ENCODE results near the gene TMEM145. TPM values are rescaled to one million over a fixed set of nuclear protein-coding genes. Genes with fewer than 3 reads are reported as not detected.
A peak's percentile ranks its signal among the peaks of the same experiment; 100 is the strongest.

The TMEM145 gene
- total RNA-seq, 2 donors from 2014 or later: 0.85 TPM; not detected in 1

- Histone ChIP-seq H3K4me3 (peak within 1 kb of the TSS; percentile 39 to 53), H3K9me3 (no peaks in the 10 kb centered on the region), H3K4me1 (replicated peaks) (no peaks in the 10 kb centered on the region), H3K27ac (peak within 1 kb of the TSS; percentile 67 to 73), H3K27me3 (replicated peaks; ENCODE audit: insufficient read depth) (no peaks in the 10 kb centered on the region), H3K36me3 (no peaks in the 10 kb centered on the region)
- intact Hi-C loops (cut with DNase I): no loop called here
- TF ChIP-seq CTCF (IDR thresholded peaks at IDR 0.05): no peak
- TF ChIP-seq POLR2AphosphoS5 (IDR thresholded peaks at IDR 0.05): no peak
- TF ChIP-seq POLR2A (IDR thresholded peaks at IDR 0.05): no peak
- no peak for DNase-seq (ENCODE audit: low spot score)
- WGBS: 4% methylated on average over 21 of the region's 21 CpGs
Observed at GRCh38 chr19:42301646-42302203, 11.4 kb upstream of the TMEM145 start, which contains the start of gene PRR19. Gene PRR19 (plus strand): TSS chr19:42302132. CDS start chr19:42309585, 7,453 bp downstream.

GRCh38 chr19:42303101-42303464 is 10.0 kb upstream of the TMEM145 start:
- H3K9me3 ChIP-seq: no peaks in the 10 kb centered on the region
- H3K4me3 ChIP-seq: peak overlapping the region; percentile 39 to 53
- no peaks in the 10 kb centered on the region for H3K36me3 ChIP-seq
- TF ChIP-seq POLR2AphosphoS5 (IDR thresholded peaks at IDR 0.05) (no peak), POLR2A (IDR thresholded peaks at IDR 0.05) (no peak), CTCF (IDR thresholded peaks at IDR 0.05) (no peak)
- no peaks in the 10 kb centered on the region for H3K4me1 ChIP-seq (replicated peaks)
- peak overlapping the region; percentile 67 to 73 for H3K27ac ChIP-seq
- intact Hi-C loops (cut with DNase I): no loop called here
- WGBS: 39% methylated on average over 11 of the region's 11 CpGs
- no peaks in the 10 kb centered on the region for H3K27me3 ChIP-seq (replicated peaks; ENCODE audit: insufficient read depth)
- no peak for DNase-seq (ENCODE audit: low spot score)

GRCh38 chr19:42303876-42304275 is 9.2 kb upstream of the TMEM145 start:
- 78% methylated on average over 8 of the region's 8 CpGs for WGBS
- H3K27ac ChIP-seq: no peak overlapping the region
- no peaks in the 10 kb centered on the region for H3K9me3 ChIP-seq
- no peaks in the 10 kb centered on the region for H3K4me1 ChIP-seq (replicated peaks)
- no peak for TF ChIP-seq POLR2AphosphoS5 (IDR thresholded peaks at IDR 0.05)
- no peak for TF ChIP-seq POLR2A (IDR thresholded peaks at IDR 0.05)
- no peak for TF ChIP-seq CTCF (IDR thresholded peaks at IDR 0.05)
- H3K27me3 ChIP-seq (replicated peaks; ENCODE audit: insufficient read depth): no peaks in the 10 kb centered on the region
- no peak for DNase-seq (ENCODE audit: low spot score)
- intact Hi-C loops (cut with DNase I): no loop called here
- H3K36me3 ChIP-seq: no peaks in the 10 kb centered on the region
- no peak overlapping the region for H3K4me3 ChIP-seq

GRCh38 chr19:42306646-42307045 is 6.5 kb upstream of the TMEM145 start:
- no peaks in the 10 kb centered on the region for H3K9me3 ChIP-seq
- no peak overlapping the region for H3K4me3 ChIP-seq

More at GRCh38 chr19:42306646-42307045, 6.5 kb upstream of the TMEM145 start:
- intact Hi-C loops (cut with DNase I): no loop called here
- WGBS: 93% methylated on average over 22 of the region's 22 CpGs
- H3K27ac ChIP-seq: no peak overlapping the region
- no peaks in the 10 kb centered on the region for H3K4me1 ChIP-seq (replicated peaks)
- no peaks in the 10 kb centered on the region for H3K36me3 ChIP-seq
- no peak for TF ChIP-seq CTCF (IDR thresholded peaks at IDR 0.05)
- TF ChIP-seq POLR2A (IDR thresholded peaks at IDR 0.05): no peak
- TF ChIP-seq POLR2AphosphoS5 (IDR thresholded peaks at IDR 0.05): no peak
- no peak for DNase-seq (ENCODE audit: low spot score)
- no peaks in the 10 kb centered on the region for H3K27me3 ChIP-seq (replicated peaks; ENCODE audit: insufficient read depth)

Measured in prostate gland (tissue), 2 donors.